Subcutaneous adipose tissue (tissue), 4 donors: Measurements from ENCODE around the gene BTBD6. TPM values are rescaled to one million over a fixed set of nuclear protein-coding genes. Genes with fewer than 3 reads are reported as not detected.

Experiments
- total RNA-seq, 4 donors: library from RNA; depleted of rRNA; stranded (reverse); fragments of >200 nt; gene quantifications; one replicate each; pipeline ENCODE4 v1.1.0, GENCODE V29; 2016
- TF ChIP-seq, protein P1 (sequence below): fragments of 450-650 bp; IDR thresholded peaks from one replicate; pipeline ENCODE4 v1.5.1; 2016; ENCODE audit warnings: low read depth, mild to moderate bottlenecking, control low read depth, antibody characterized with exemption, moderate library complexity

BTBD6 gene
- total RNA-seq, 4 donors from 2014 or later = 55.4 to 229 (median 79.0) TPM

DNA sequence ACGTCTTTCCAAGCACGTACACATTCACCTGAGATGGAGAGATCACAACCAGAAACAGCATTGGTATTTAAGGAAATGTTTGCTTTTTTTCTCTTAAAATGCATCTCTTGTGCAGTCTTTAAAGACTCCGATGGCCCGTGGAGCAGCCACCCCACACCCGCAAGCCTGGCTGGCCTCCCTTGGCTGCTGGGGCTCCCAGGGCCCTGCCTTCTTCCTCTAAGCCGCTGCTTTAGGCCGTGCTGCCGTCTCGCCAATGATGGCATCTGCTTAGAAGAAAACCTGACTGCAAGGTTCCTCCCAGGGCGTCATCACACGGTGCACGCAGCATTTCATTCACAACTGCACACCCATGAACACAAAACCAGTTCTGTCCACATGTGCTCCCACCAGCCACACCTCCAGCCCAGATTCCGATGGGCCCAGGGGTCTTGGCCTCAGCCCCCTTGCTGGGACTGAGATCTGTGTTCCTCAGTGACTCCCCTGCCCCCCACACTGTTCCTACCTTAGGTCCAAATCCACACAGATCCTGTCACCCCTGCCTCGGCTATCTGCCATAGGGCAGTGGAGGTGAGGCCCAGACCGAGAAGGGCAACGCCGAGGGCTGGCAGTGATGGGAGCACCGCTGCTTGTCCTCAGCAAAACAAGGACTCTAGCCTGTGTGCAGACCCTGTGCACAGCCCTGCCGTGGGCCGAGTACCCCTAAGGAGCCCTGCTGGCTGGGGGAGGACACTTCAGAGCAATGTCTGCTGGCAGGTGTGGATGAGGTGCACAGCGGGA is 4.4 kb downstream of the BTBD6 start:
- TF ChIP-seq, protein P1, sequence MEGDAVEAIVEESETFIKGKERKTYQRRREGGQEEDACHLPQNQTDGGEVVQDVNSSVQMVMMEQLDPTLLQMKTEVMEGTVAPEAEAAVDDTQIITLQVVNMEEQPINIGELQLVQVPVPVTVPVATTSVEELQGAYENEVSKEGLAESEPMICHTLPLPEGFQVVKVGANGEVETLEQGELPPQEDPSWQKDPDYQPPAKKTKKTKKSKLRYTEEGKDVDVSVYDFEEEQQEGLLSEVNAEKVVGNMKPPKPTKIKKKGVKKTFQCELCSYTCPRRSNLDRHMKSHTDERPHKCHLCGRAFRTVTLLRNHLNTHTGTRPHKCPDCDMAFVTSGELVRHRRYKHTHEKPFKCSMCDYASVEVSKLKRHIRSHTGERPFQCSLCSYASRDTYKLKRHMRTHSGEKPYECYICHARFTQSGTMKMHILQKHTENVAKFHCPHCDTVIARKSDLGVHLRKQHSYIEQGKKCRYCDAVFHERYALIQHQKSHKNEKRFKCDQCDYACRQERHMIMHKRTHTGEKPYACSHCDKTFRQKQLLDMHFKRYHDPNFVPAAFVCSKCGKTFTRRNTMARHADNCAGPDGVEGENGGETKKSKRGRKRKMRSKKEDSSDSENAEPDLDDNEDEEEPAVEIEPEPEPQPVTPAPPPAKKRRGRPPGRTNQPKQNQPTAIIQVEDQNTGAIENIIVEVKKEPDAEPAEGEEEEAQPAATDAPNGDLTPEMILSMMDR = no peak

DNA sequence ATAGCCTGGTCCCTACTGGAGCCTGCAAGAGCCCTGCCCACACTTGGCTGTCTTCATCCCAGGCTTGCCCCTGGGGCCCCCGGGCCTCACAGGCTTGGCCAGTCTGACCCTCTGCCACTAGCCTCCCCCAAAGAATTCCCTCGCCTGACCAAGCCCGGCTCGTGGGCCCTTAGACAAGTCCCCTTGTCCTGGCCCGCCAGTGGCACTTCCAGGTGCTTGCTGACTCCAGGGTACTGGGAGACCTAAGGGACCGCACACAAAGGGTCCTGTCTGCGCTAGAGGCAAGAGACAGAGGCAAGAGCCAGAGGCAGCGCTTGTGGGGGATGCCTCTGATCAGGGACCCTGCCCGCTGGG is 5.0 kb downstream of the BTBD6 start:
- TF ChIP-seq, protein P1 = no peak

DNA sequence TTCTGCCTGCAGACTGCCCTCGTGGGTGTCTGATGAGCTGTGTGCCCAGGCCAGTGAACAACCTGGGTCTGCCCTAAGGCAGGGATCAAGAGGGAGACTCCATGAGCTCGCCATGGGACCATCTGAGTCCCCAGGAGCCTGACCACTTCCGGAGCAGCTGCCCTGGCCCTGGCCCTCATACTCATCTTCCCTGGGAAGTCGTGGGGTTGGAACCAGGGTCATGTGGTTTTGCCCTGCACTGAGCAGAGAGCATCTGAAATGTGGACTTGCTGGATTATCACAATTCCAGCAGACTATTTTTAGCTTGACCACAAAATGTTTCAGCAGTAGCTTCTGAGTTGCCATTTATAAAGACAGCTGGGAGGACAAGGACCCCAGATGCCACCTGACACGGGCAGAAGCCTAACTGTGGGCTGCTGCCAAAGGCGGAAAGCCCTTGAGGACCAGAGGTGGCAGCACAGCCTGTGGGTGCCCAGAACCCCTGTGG is 6.7 kb downstream of the BTBD6 start:
- TF ChIP-seq, protein P1 = no peak

DNA sequence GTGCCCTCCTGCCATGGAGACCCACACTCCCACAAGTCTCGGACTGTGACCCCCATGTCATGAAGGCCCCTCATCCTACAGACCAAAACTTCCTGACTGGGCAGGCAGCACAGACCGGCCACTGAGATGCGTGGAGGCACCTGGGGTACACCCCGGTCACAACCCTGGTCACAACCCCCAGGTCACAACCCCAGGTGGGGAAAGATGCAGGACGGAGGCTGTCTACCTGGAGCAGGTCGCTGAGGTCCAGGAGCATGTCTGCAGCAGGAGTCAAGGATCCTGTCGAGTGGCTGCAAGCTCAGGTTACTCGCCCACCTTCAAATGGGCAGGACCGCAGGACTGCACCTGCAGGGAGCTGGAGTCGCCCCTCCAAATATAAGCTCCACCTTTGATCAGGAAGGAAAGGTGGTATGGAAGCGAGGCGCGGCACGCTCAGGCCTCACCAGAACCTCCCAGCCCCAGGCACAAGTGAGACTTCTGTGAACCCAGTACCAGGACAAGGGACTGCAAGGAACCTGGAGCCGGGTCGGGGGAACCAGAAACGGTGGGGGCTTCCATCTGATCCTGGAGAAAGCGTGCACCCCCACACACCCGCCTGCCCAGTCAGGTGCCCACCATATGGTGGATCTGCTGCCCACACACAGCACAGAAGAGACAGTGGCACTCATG is 8.1 kb downstream of the BTBD6 start:
- TF ChIP-seq, protein P1 = no peak

DNA sequence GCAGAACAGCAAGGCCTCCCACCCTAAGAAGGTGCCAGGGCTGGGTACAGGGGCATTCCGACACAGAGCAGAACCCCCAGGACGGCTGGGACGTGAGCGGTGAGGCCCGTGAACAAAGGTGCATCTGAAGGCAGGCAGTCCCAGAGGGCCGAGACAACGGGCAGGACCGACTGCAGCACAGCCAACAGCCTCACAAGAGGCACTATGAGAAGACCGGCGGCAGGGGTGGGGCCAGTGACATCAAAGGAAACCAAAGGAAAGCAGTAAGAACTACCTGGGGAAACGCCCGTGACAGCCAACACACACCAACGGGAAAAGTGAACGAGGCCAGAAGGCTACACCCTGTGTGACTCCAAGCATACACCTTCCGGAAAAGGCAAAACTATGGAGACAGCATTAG is 9.1 kb downstream of the BTBD6 start:
- TF ChIP-seq, protein P1 = no peak

DNA sequence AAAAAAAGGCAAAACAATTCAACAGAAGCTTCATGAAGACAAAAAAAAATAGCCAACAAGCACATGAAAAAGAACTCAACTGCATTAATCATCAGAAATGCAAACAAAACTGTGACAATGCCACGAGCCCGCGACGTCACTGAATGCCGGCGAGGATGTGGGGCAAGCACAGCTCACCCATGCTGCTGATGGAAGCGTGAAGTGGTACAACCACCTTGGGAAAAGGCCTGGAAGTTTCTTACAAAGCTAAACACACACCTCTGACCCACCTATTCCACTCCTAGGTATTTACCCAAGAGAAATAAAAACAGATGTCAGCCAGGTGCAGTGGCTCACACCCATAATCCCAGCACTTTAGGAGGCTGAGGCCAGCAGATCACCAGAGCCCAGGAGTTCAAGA is 10.5 kb downstream of the BTBD6 start:
- TF ChIP-seq, protein P1 = no peak

DNA sequence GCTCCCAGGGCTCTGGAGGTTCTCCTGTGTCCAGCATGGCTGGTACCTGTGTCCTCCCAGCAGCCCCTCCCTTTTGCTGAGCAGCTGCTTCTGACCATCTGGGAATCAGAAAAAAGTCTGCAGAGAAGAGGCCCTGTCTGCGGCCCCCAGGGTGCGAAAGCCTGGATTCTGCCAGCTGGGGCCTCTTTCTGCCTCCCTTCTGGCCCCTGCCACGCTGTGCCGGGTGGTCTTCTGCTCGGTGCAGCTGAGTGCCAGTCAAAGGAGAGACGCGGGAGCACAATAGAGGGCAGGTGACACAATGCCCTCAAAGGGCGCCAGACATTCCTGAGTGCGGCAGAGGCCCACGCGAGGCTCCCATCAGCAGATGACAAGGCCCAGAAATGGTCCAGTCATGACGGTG is 12.6 kb downstream of the BTBD6 start:
- TF ChIP-seq, protein P1 = no peak
